ENCODE measurements around the gene TUBG2.

DNA sequence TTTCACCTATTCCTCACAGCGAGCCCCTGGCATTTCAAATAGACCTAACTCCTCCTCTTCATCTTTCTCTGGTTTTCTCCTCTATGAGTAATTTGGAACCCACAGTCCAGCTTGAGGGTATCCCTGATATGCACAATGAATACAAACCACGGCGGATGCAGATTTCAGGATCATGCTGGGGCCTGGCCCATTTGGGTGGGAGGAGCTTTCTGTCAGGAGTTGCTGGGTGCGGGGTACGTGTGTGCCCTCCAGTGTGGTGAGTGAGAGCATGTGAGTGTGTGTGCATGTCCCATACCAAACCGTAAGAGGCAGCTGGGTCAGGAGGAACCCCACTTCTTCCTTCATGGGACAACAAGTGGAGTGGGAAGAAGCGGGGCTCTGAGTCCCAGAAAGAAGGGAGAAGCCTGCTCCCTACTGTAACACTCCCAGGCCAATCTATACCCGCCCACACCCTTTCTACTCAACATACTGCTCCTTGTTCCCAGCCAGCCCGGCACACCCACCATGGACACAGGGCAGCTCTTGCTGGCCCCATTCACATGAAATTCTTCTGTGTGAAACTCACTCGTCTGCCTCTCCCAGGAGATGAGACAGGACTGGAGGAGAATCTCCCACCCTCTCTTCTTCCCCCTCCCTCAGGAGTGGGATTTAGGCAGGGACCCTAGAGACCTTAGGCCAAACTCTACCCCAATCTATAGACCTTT is 41.7 kb downstream of the TUBG2 start:
- TF ChIP-seq POLR2AphosphoS5 (IDR thresholded peaks at IDR 0.05; ENCODE audit: low read depth, low read length) (no peak; the same call in 1 of the 2 replicates), SIN3A (IDR thresholded peaks at IDR 0.05; ENCODE audit: borderline replicate concordance, insufficient read depth, low read length) (no peak), TAF1 (IDR thresholded peaks at IDR 0.05; ENCODE audit: borderline replicate concordance, insufficient read depth, low read length) (no peak)
- TF ChIP-seq, protein P1, sequence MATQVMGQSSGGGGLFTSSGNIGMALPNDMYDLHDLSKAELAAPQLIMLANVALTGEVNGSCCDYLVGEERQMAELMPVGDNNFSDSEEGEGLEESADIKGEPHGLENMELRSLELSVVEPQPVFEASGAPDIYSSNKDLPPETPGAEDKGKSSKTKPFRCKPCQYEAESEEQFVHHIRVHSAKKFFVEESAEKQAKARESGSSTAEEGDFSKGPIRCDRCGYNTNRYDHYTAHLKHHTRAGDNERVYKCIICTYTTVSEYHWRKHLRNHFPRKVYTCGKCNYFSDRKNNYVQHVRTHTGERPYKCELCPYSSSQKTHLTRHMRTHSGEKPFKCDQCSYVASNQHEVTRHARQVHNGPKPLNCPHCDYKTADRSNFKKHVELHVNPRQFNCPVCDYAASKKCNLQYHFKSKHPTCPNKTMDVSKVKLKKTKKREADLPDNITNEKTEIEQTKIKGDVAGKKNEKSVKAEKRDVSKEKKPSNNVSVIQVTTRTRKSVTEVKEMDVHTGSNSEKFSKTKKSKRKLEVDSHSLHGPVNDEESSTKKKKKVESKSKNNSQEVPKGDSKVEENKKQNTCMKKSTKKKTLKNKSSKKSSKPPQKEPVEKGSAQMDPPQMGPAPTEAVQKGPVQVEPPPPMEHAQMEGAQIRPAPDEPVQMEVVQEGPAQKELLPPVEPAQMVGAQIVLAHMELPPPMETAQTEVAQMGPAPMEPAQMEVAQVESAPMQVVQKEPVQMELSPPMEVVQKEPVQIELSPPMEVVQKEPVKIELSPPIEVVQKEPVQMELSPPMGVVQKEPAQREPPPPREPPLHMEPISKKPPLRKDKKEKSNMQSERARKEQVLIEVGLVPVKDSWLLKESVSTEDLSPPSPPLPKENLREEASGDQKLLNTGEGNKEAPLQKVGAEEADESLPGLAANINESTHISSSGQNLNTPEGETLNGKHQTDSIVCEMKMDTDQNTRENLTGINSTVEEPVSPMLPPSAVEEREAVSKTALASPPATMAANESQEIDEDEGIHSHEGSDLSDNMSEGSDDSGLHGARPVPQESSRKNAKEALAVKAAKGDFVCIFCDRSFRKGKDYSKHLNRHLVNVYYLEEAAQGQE (IDR thresholded peaks at IDR 0.05; ENCODE audit: insufficient read depth in 1 of 2, low read depth in 2 of 2, low read length in 2 of 2): no peak

Measured in PFSK-1 (cell line).